IMR-90 (cell line): ENCODE data around the gene EPHB1. TPM values are rescaled to one million over a fixed set of nuclear protein-coding genes. Genes with fewer than 3 reads are reported as not detected.

Experiments used
- ATAC-seq: fragments of 200-7000 bp; cut with Tn5 transposase; 2 replicates; pipeline ENCODE4 v1.9.1; 2020; ENCODE audit warnings: low read depth, mild to moderate bottlenecking, moderate library complexity
- BruUV-seq: library from RNA; stranded (reverse); fragments of 400-500 nt; replicated peaks from 2 replicates; lab custom pipeline; 2021; lab: Mats Ljungman, UMichigan
- CTCF ChIA-PET: fragments of 300-600 bp; formaldehyde crosslinking; extraction: SDS; loops from one replicate; lab custom pipeline; 2021; ENCODE audit warnings: antibody characterized with exemption; lab: Yijun Ruan, JAX
- POLR2A ChIA-PET: fragments of 300-600 bp; sonication (Branson Sonifier 250); formaldehyde crosslinking; loops from one replicate; lab custom pipeline; 2022; ENCODE audit warnings: antibody characterized with exemption; ENCODE audit not compliant: unreplicated experiment; lab: Charles Lee
- DNase-seq: peaks from one replicate; pipeline ENCODE4 v3.0.0; 2013
- H2AFZ ChIP-seq: replicated peaks from 2 replicates; pipeline ENCODE3; 2013; ENCODE audit warnings: low read length, mild to moderate bottlenecking; ENCODE audit not compliant: poor library complexity
- H2AK5ac ChIP-seq: 2 replicates; pipeline ENCODE4 v1.6.1; 2013; ENCODE audit warnings: low read depth, low read length, inconsistent platforms
- H2AK9ac ChIP-seq: replicated peaks from 2 replicates; pipeline ENCODE3; 2013; ENCODE audit warnings: mild to moderate bottlenecking, low read depth, low read length, moderate library complexity; ENCODE audit not compliant: poor library complexity
- H2BK120ac ChIP-seq: 2 replicates; pipeline ENCODE4 v1.6.1; 2013; ENCODE audit warnings: low read depth, low read length, inconsistent platforms
- H2BK15ac ChIP-seq: 3 replicates; pipeline ENCODE4 v1.6.1; 2013; ENCODE audit warnings: low read depth, low read length, inconsistent platforms
- H2BK20ac ChIP-seq: 2 replicates; pipeline ENCODE4 v1.6.1; 2013; ENCODE audit warnings: low read depth, mild to moderate bottlenecking, inconsistent platforms, low read length, moderate library complexity
- H2BK5ac ChIP-seq: 2 replicates; pipeline ENCODE4 v1.6.1; 2013; ENCODE audit warnings: mild to moderate bottlenecking, low read depth, low read length, inconsistent platforms; ENCODE audit not compliant: poor library complexity, severe bottlenecking
- H3K14ac ChIP-seq: replicated peaks from 2 replicates; pipeline ENCODE4 v1.6.1; 2013; ENCODE audit warnings: low read depth, low read length, inconsistent platforms
- H3K18ac ChIP-seq: 2 replicates; pipeline ENCODE4 v1.6.1; 2013; ENCODE audit warnings: low read depth, low read length, control low read depth
- H3K23ac ChIP-seq: 2 replicates; pipeline ENCODE4 v1.6.1; 2013; ENCODE audit warnings: low read depth, low read length, inconsistent platforms
- H3K27ac ChIP-seq: 2 replicates; pipeline ENCODE4 v1.5.1; 2013; ENCODE audit warnings: mild to moderate bottlenecking, control low read depth, low read length; ENCODE audit not compliant: insufficient read depth
- H3K27me3 ChIP-seq: 2 replicates; pipeline ENCODE4 v1.6.1; 2013; ENCODE audit warnings: low read length; ENCODE audit not compliant: control insufficient read depth, insufficient read depth
- H3K36me3 ChIP-seq: 2 replicates; pipeline ENCODE4 v1.6.1; 2013; ENCODE audit warnings: low read length, mixed read lengths; ENCODE audit not compliant: control insufficient read depth, insufficient read depth
- H3K4ac ChIP-seq: 2 replicates; pipeline ENCODE4 v1.6.1; 2013; ENCODE audit warnings: low read depth, low read length, inconsistent platforms
- H3K4me1 ChIP-seq: 2 replicates; pipeline ENCODE4 v1.6.1; 2013; ENCODE audit warnings: low read length, mixed read lengths; ENCODE audit not compliant: control insufficient read depth, insufficient read depth
- H3K4me2 ChIP-seq: 2 replicates; pipeline ENCODE4 v1.6.1; 2013; ENCODE audit warnings: low read depth, mild to moderate bottlenecking, control low read depth, low read length, moderate library complexity
- H3K4me3 ChIP-seq: 2 replicates; pipeline ENCODE4 v1.5.1; 2013; ENCODE audit warnings: low read depth, mild to moderate bottlenecking, control low read depth, low read length, moderate library complexity; ENCODE audit not compliant: insufficient read depth
- H3K56ac ChIP-seq: 2 replicates; pipeline ENCODE4 v1.6.1; 2013; ENCODE audit warnings: low read length, inconsistent platforms; ENCODE audit not compliant: insufficient read depth; ENCODE audit errors: extremely low read depth
- H3K79me1 ChIP-seq, 2 experiments: 2 replicates each; pipeline ENCODE4 v1.6.1; 2013; ENCODE audit warnings: low read length in 2 of 2, inconsistent platforms in 1 of 2, low read depth in 1 of 2
- H3K9ac ChIP-seq: 2 replicates; pipeline ENCODE4 v1.6.1; 2013; ENCODE audit warnings: low read depth, low read length, control low read depth
- H3K9me1 ChIP-seq: 2 replicates; pipeline ENCODE4 v1.6.1; 2013; ENCODE audit warnings: low read length, inconsistent platforms; ENCODE audit not compliant: insufficient read depth
- H3K9me3 ChIP-seq: 2 replicates; pipeline ENCODE4 v1.6.1; 2013; ENCODE audit warnings: low read length; ENCODE audit not compliant: control insufficient read depth, insufficient read depth
- H4K20me1 ChIP-seq: 2 replicates; pipeline ENCODE4 v1.6.1; 2013; ENCODE audit warnings: low read length, inconsistent platforms; ENCODE audit not compliant: insufficient read depth
- H4K5ac ChIP-seq: 2 replicates; pipeline ENCODE4 v1.6.1; 2013; ENCODE audit warnings: mild to moderate bottlenecking, low read depth, low read length, control low read depth
- H4K8ac ChIP-seq, 2 experiments: 2 replicates each; pipeline ENCODE4 v1.6.1; 2013; ENCODE audit warnings: low read depth in 2 of 2, low read length in 2 of 2, control low read depth in 1 of 2, inconsistent platforms in 1 of 2
- H4K91ac ChIP-seq: 2 replicates; pipeline ENCODE4 v1.6.1; 2013; ENCODE audit warnings: low read depth, low read length, inconsistent platforms; ENCODE audit not compliant: insufficient read depth
- ELK1 ChIP-seq: fragments of 150-350 bp; IDR thresholded peaks from 2 replicates; pipeline ENCODE4 v1.6.1; 2016; ENCODE audit warnings: low read depth, mild to moderate bottlenecking, low read length, moderate library complexity, borderline replicate concordance
- MAFK ChIP-seq: IDR thresholded peaks from 2 replicates; pipeline ENCODE4 v1.6.1; 2012; ENCODE audit warnings: low read depth, low read length, improper control_type of control experiment
- MXI1 ChIP-seq: IDR thresholded peaks from 2 replicates; pipeline ENCODE4 v1.6.1; 2012; ENCODE audit warnings: low read depth, mild to moderate bottlenecking, low read length, moderate library complexity, borderline replicate concordance
- NFE2L2 ChIP-seq: fragments of 150-350 bp; IDR thresholded peaks from 2 replicates; pipeline ENCODE4 v1.6.1; 2016; ENCODE audit warnings: low read depth, mild to moderate bottlenecking, low read length
- RCOR1 ChIP-seq: IDR thresholded peaks from 2 replicates; pipeline ENCODE4 v1.6.1; 2012; ENCODE audit warnings: mild to moderate bottlenecking, low read length, improper control_type of control experiment; ENCODE audit not compliant: insufficient replicate concordance
- WGBS, 2 experiments: methylation state at CpG; one replicate each; pipeline versions ENCODE4 v1.1.5 to v1.1.7; 2013; ENCODE audit warnings: missing lambda C conversion rate in 2 of 2; ENCODE audit not compliant: insufficient read length in 1 of 2; ENCODE audit errors: extremely low coverage in 2 of 2; 5-methylcytosine and 5-hydroxymethylcytosine counted together
- dilution Hi-C: fragments of 300-500 bp; cut with HindIII; formaldehyde crosslinking; loops from one replicate; pipeline ENCODE4 v1.14.3; 2018; ENCODE audit warnings: low sequenced_read_pairs; ENCODE audit not compliant: unreplicated experiment
- in situ Hi-C: fragments of 300-500 bp; cut with MboI; formaldehyde crosslinking; loops from 3 replicates; pipeline ENCODE4 v1.14.3; 2019; ENCODE audit warnings: low sequenced_read_pairs, inconsistent platforms, mixed read lengths
- intact Hi-C: fragments of 100-400 bp; cut with micrococcal nuclease; formaldehyde crosslinking; loops from 2 replicates; pipeline ENCODE4 v1.10.0; 2022
- polyA plus RNA-seq, 3 experiments: library from polyadenylated mRNA; depleted of rRNA; stranded (reverse); fragments of >200 nt; gene quantifications; 2 replicates each; pipeline ENCODE4 v1.2.3, GENCODE V29; 2012; ENCODE audit warnings: low replicate concordance in 1 of 3
- total RNA-seq: library from RNA; depleted of rRNA; stranded (reverse); fragments of >200 nt; gene quantifications from 2 replicates; pipeline ENCODE4 v1.2.3, GENCODE V29; 2012

Gene EPHB1
- total and polyA plus RNA-seq, 2 of the 4 experiments (the other 2 are of a cell fraction): 0.17 to 0.36 TPM

GRCh38 chr3:135169651-135170050, 374.6 kb downstream of the EPHB1 start:
- Histone ChIP-seq H3K14ac (no peak overlapping the region), H3K4me2 (no peak overlapping the region), H3K9me3 (no peaks in the 10 kb centered on the region; the same call in 1 of the 2 replicates), H3K9me1 (no peaks in the 10 kb centered on the region), H3K4ac (no peak overlapping the region), H3K4me1 (no peaks in the 10 kb centered on the region), H4K5ac (no peak overlapping the region), H3K9ac (no peak overlapping the region), H2AK5ac (no peak overlapping the region), H3K18ac (no peak overlapping the region), H2BK120ac (no peak overlapping the region), H2AK9ac (no peak overlapping the region), H3K4me3 (no peak overlapping the region), H3K36me3 (no peaks in the 10 kb centered on the region), H3K23ac (no peak overlapping the region), H2BK5ac (no peak overlapping the region), H3K79me1 (no peaks in the 10 kb centered on the region), H3K27me3 (no peaks in the 10 kb centered on the region), H2AFZ (no peak overlapping the region), H4K20me1 (no peaks in the 10 kb centered on the region), H4K91ac (no peak overlapping the region), H4K8ac (no peak overlapping the region), H2BK15ac (no peak overlapping the region), H2BK20ac (no peak overlapping the region), H3K56ac (no peak overlapping the region), H3K27ac (no peak overlapping the region)
- ChIA-PET CTCF (no interaction called here), POLR2A (no interaction called here)
- intact Hi-C loops: no loop called here
- in situ Hi-C loops: no loop called here
- WGBS, 2 experiments: no CpG with 5 or more reads among the region's 2 CpGs
- ATAC-seq: no peak
- no peak for DNase-seq
- dilution Hi-C loops: no loop called here
- BruUV-seq: no TSS peak
- TF ChIP-seq MXI1 (no peak), RCOR1 (no peak), NFE2L2 (no peak), ELK1 (no peak), MAFK (no peak)
